BE2C (cell line): Measurements from ENCODE around the gene XXYLT1.
"Not testable (repeated sequence)": the region's sequence is repeated elsewhere in the genome, so short reads cannot be mapped to it uniquely, and the experiment has no call there.

ENCODE experiments used
- DNase-seq: peaks from one replicate; pipeline ENCODE4 v3.0.0-alpha.2; 2020
- H3K27me3 ChIP-seq: fragments of 250-450 bp; sonication (Bioruptor Pico); 2 replicates; pipeline ENCODE4 v1.5.1; 2020; ENCODE audit warnings: mild to moderate bottlenecking
- H3K36me3 ChIP-seq: fragments of 250-450 bp; sonication (Bioruptor Pico); 2 replicates; pipeline ENCODE4 v1.5.1; 2020; ENCODE audit warnings: mild to moderate bottlenecking
- H3K4me1 ChIP-seq: fragments of 250-450 bp; sonication (Bioruptor Pico); 2 replicates; pipeline ENCODE4 v1.5.1; 2020
- H3K4me3 ChIP-seq: 2 replicates; pipeline ENCODE4 v1.5.1; 2011; ENCODE audit warnings: low read depth, low read length
- H3K9me3 ChIP-seq: fragments of 250-450 bp; sonication (Bioruptor Pico); 2 replicates; pipeline ENCODE4 v1.5.1; 2020
- CTCF ChIP-seq: IDR thresholded peaks from 2 replicates; pipeline ENCODE4 v1.5.1; 2012; ENCODE audit warnings: mild to moderate bottlenecking, low read depth, low read length

The XXYLT1 gene

GRCh38 chr3:195297446-195297845, 26.5 kb upstream of the XXYLT1 start:
- Histone ChIP-seq H3K36me3 (peaks cover 12% of the 10 kb centered on the region), H3K4me3 (no peak overlapping the region), H3K9me3 (no peaks in the 10 kb centered on the region), H3K27me3 (no peaks in the 10 kb centered on the region), H3K4me1 (no peaks in the 10 kb centered on the region)
- no peak for DNase-seq
- no peak for TF ChIP-seq CTCF

GRCh38 chr3:195296662-195297061, 25.7 kb upstream of the XXYLT1 start:
- no peaks in the 10 kb centered on the region for H3K27me3 ChIP-seq
- no peak for TF ChIP-seq CTCF
- H3K4me1 ChIP-seq = no peaks in the 10 kb centered on the region
- peaks cover 9% of the 10 kb centered on the region for H3K36me3 ChIP-seq
- no peak overlapping the region for H3K4me3 ChIP-seq
- no peak for DNase-seq
- no peaks in the 10 kb centered on the region for H3K9me3 ChIP-seq

GRCh38 chr3:195291121-195291520, 20.2 kb upstream of the XXYLT1 start:
- no peaks in the 10 kb centered on the region for H3K9me3 ChIP-seq
- H3K4me3 ChIP-seq = no peak overlapping the region
- H3K36me3 ChIP-seq = peaks cover 14% of the 10 kb centered on the region
- no peak for TF ChIP-seq CTCF
- H3K4me1 ChIP-seq = no peaks in the 10 kb centered on the region
- DNase-seq = no peak
- no peaks in the 10 kb centered on the region for H3K27me3 ChIP-seq

- H3K4me1 ChIP-seq, H3K4me3 ChIP-seq, DNase-seq, H3K27me3 ChIP-seq, H3K9me3 ChIP-seq: not testable (repeated sequence)
- H3K36me3 ChIP-seq = peaks cover 14% of the 10 kb centered on the region
Measured at GRCh38 chr3:195290643-195291042, 19.7 kb upstream of the XXYLT1 start.

- no peak for DNase-seq
- H3K4me3 ChIP-seq = no peak overlapping the region
- no peaks in the 10 kb centered on the region for H3K27me3 ChIP-seq
- H3K9me3 ChIP-seq = no peaks in the 10 kb centered on the region
- TF ChIP-seq CTCF = no peak
- H3K4me1 ChIP-seq = no peaks in the 10 kb centered on the region
- H3K36me3 ChIP-seq = peaks cover 10% of the 10 kb centered on the region
Measured at GRCh38 chr3:195286115-195286872, 15.3 kb upstream of the XXYLT1 start.

- Histone ChIP-seq H3K4me3 (no peak overlapping the region), H3K27me3 (no peaks in the 10 kb centered on the region), H3K9me3 (no peaks in the 10 kb centered on the region), H3K4me1 (no peaks in the 10 kb centered on the region), H3K36me3 (peaks cover 8% of the 10 kb centered on the region)
- DNase-seq = no peak
- TF ChIP-seq CTCF = no peak
Measured at GRCh38 chr3:195285372-195285771, 14.4 kb upstream of the XXYLT1 start.
